MM.1S (cell line): ENCODE results near the gene ADGRD1.

Source experiments
- CTCF ChIP-seq: fragments of 300-600 bp; sonication (generic); IDR thresholded peaks from 2 replicates; pipeline ENCODE4 v1.5.1; 2016; ENCODE audit warnings: antibody characterized with exemption, low read length, mixed read lengths
- EZH2 ChIP-seq: fragments of 300-600 bp; sonication (generic); optimal IDR thresholded peaks from 2 replicates; pipeline ENCODE3; 2017; ENCODE audit warnings: low read depth, mild to moderate bottlenecking, antibody characterized with exemption, low read length, mixed read lengths

GRCh38 chr12:131176266-131176665, 222.6 kb downstream of the ADGRD1 start:
- TF ChIP-seq CTCF = no peak
- TF ChIP-seq EZH2 = no peak
